Left kidney (tissue), 2 donors: ENCODE measurements around the gene MORF4L2. TPM values are rescaled to one million over a fixed set of nuclear protein-coding genes. Genes with fewer than 3 reads are reported as not detected.
"Not testable (repeated sequence)": the region's sequence is repeated elsewhere in the genome, so short reads cannot be mapped to it uniquely, and the experiment has no call there.

Experiments used
- DNase-seq: peaks from one replicate; pipeline ENCODE4 v3.0.0-alpha.2; 2013
- polyA plus RNA-seq: library from polyadenylated mRNA; unstranded; fragments of 120-200 nt; gene quantifications from one replicate; pipeline ENCODE4 v1.2.1, GENCODE V29; 2013; ENCODE audit not compliant: insufficient read length

Gene MORF4L2
- polyA plus RNA-seq, 1 donor: 359 TPM

- DNase-seq: not testable (repeated sequence)
Measured at GRCh38 chrX:103638479-103639346, 47.8 kb downstream of the MORF4L2 start.

GRCh38 chrX:103637604-103638338 lies 48.7 kb downstream of the MORF4L2 start:
- no peak for DNase-seq

GRCh38 chrX:103635436-103635835 lies 51.1 kb downstream of the MORF4L2 start:
- no peak for DNase-seq

- no peak for DNase-seq
Measured at GRCh38 chrX:103631145-103631544, 55.4 kb downstream of the MORF4L2 start.

GRCh38 chrX:103630171-103630511 lies 56.4 kb downstream of the MORF4L2 start:
- DNase-seq: no peak

- DNase-seq: peak; percentile 74
Measured at GRCh38 chrX:103629318-103630170, 57.0 kb downstream of the MORF4L2 start.

GRCh38 chrX:103628386-103629317 lies 57.8 kb downstream of the MORF4L2 start, which contains the start of gene TCEAL1:
TSS of gene TCEAL1 (plus strand) at chrX:103628975. CDS start at chrX:103629917, 942 bp downstream.
- DNase-seq: peak; percentile 50

GRCh38 chrX:103626855-103627254 lies 59.6 kb downstream of the MORF4L2 start:
- DNase-seq: no peak

Other genes with a start within 250 kb of the MORF4L2 start
- gene RAB40A, start 167.2 kb downstream of the MORF4L2 start, polyA plus RNA-seq: 5.5 TPM
- 171 TPM for gene TCEAL4, start 101.2 kb downstream of the MORF4L2 start, polyA plus RNA-seq
- 31.5 TPM for gene TCEAL3, start 78.7 kb downstream of the MORF4L2 start, polyA plus RNA-seq
- 27.0 TPM for gene TCEAL1, start 57.7 kb downstream of the MORF4L2 start, polyA plus RNA-seq
- gene TMEM31, start 24.2 kb upstream of the MORF4L2 start, polyA plus RNA-seq: 1.8 TPM
- 7.2 TPM for gene PLP1, start 90.1 kb upstream of the MORF4L2 start, polyA plus RNA-seq
- gene RAB9B, start 145.6 kb upstream of the MORF4L2 start, polyA plus RNA-seq: 3.2 TPM